Measurements from ENCODE around the gene RADIL.

DNA sequence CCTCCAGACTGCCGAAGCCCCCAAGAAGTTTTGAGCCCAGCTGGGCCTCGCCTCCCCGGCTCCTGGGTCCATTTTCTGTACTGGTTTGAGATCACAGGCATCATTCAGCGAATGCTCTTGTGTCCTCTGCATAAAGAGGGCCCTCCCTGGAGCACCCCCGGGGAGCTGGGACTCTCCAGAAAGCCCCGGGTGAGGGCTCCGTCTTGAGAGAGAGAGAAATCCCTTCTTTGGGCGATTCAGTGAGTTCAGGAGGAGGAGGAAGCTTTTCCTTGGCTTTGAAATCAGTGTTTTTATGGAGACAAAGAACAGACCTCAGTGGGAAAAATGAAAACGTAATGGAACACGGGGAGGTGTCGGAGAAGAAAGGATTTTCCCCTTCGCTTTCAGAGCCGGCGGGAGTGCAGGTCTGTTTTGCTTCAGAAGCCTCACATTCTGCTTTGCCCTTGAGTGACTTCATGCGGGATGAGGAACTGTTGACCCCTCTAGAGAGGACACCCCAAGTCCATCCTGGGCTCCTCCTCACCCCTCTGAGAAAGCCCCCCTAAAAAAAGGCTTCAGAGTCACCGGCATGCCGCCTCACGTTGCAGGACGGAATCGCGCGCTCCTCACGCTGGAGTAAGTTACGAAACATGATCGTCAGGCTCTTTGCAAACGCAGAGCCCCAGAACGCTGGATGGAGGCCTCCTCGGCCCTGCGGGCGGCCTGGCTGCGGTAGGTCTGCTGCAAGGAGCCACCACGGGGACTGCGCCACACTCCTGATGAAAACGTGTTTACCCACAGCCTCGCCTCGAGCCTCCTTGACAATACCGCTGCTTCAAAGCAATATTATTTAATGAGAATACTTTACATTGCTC lies 116.6 kb downstream of the RADIL start:
- TF ChIP-seq POLR2A (IDR thresholded peaks at IDR 0.05), result no peak
- TF ChIP-seq, protein P1, sequence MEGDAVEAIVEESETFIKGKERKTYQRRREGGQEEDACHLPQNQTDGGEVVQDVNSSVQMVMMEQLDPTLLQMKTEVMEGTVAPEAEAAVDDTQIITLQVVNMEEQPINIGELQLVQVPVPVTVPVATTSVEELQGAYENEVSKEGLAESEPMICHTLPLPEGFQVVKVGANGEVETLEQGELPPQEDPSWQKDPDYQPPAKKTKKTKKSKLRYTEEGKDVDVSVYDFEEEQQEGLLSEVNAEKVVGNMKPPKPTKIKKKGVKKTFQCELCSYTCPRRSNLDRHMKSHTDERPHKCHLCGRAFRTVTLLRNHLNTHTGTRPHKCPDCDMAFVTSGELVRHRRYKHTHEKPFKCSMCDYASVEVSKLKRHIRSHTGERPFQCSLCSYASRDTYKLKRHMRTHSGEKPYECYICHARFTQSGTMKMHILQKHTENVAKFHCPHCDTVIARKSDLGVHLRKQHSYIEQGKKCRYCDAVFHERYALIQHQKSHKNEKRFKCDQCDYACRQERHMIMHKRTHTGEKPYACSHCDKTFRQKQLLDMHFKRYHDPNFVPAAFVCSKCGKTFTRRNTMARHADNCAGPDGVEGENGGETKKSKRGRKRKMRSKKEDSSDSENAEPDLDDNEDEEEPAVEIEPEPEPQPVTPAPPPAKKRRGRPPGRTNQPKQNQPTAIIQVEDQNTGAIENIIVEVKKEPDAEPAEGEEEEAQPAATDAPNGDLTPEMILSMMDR (IDR thresholded peaks at IDR 0.05), result no peak
